ENCODE results near the gene METTL15. TPM values are rescaled to one million over a fixed set of nuclear protein-coding genes. Genes with fewer than 3 reads are reported as not detected.

Gene METTL15
- total and polyA plus RNA-seq, 2 of the 8 experiments (the other 6 are each of a cell fraction or from before 2014, with no cell fraction given), result 5.4 to 10.5 TPM

- Histone ChIP-seq H2BK15ac (ENCODE audit: low read length) (no peak overlapping the region), H3K27ac (ENCODE audit: low read depth, low read length) (no peak overlapping the region), H2BK12ac (ENCODE audit: low read depth, low read length) (no peak overlapping the region; the same call in 1 of the 2 replicates), H3K18ac (ENCODE audit: extremely low read depth, low read length) (no peak overlapping the region), H3K79me1 (ENCODE audit: low read depth, low read length) (no peaks in the 10 kb centered on the region; the same call in 1 of the 2 replicates), H2BK5ac (ENCODE audit: low read depth, low read length) (no peak overlapping the region), H2BK20ac (ENCODE audit: low read length) (no peak overlapping the region), H3K4ac (replicated peaks; ENCODE audit: insufficient read length, low read depth, low read length) (no peak overlapping the region), H4K5ac (ENCODE audit: insufficient read length, low read depth, low read length) (no peak overlapping the region), H3K9ac (replicated peaks in 1 of 4; ENCODE audit: extremely low read depth in 1 of 4, low read depth in 3 of 4, low read length in 3 of 4) (peak overlapping the region in 3 of 4 experiments; percentile 61 to 91 (median 77); a peak in 6 of 7 replicates), H3K4me2 (ENCODE audit: insufficient read depth in 1 of 2, low read depth in 2 of 2, low read length in 2 of 2) (peak overlapping the region; percentile 74 to 77), H4K20me1 (replicated peaks in 1 of 2; ENCODE audit: control insufficient read depth in 1 of 2, insufficient read depth in 2 of 2, low read length in 2 of 2) (no peaks in the 10 kb centered on the region), H2AFZ (ENCODE audit: low read length) (peak overlapping the region; percentile 72; the same call in 1 of the 2 replicates), H3K9me3 (ENCODE audit: insufficient read depth in 2 of 2, low read depth in 1 of 2, low read length in 1 of 2) (no peaks in the 10 kb centered on the region), H2AK5ac (ENCODE audit: low read depth, low read length) (no peak overlapping the region), H4K91ac (replicated peaks; ENCODE audit: insufficient read length, low read length) (no peak overlapping the region), H2BK120ac (replicated peaks; ENCODE audit: low read depth, low read length) (no peak overlapping the region), H3K4me3 (ENCODE audit: extremely low read depth in 1 of 4, insufficient read depth in 2 of 4, low read depth in 3 of 4, low read length in 4 of 4) (peak overlapping the region; percentile 80 to 96 (median 81)), H3K23me2 (ENCODE audit: low read depth, low read length) (0 out of 2 replicates have a peak, but pooled peaks cover 4% of the 10 kb centered on the region), H3K4me1 (replicated peaks in 1 of 4; ENCODE audit: control insufficient read depth in 3 of 4, insufficient read depth in 4 of 4, low read length in 3 of 4) (peaks cover 0 to 9% (median under 1%) of the 10 kb centered on the region in 4 experiments; a peak in 1 of 7 replicates), H3K36me3 (ENCODE audit: control insufficient read depth in 2 of 4, insufficient read depth in 4 of 4, low read length in 3 of 4) (no peaks in the 10 kb centered on the region; a peak in 1 of 8 replicates), H3K79me2 (ENCODE audit: control insufficient read depth in 1 of 2, insufficient read depth in 2 of 2, low read length in 2 of 2) (peaks cover 1 to 53% of the 10 kb centered on the region in 2 experiments; a peak in 3 of 4 replicates), H4K8ac (ENCODE audit: extremely low read depth, insufficient read depth, low read length) (no peak overlapping the region), H3K27me3 (replicated peaks in 1 of 4; ENCODE audit: control insufficient read depth in 3 of 4, extremely low read depth in 1 of 4, insufficient read depth in 3 of 4, low read length in 3 of 4) (no peaks in the 10 kb centered on the region), H3K23ac (ENCODE audit: insufficient read length) (no peak overlapping the region), H3K14ac (ENCODE audit: insufficient read length) (no peak overlapping the region), H3K56ac (replicated peaks; ENCODE audit: insufficient read length, low read depth, low read length) (no peak overlapping the region)
- CTCF ChIA-PET (ENCODE audit: partially characterized antibody), result no interaction called here
- POLR2A ChIA-PET (ENCODE audit: partially characterized antibody), result interaction anchor here (1.1 to 1.6 kb wide), 3 partner anchors 389 to 411 kb away, joined by 4 to 6 read pairs (median 6); no protein-coding TSS in a partner anchor
- no peak for TF ChIP-seq RXRA (IDR thresholded peaks at IDR 0.05; ENCODE audit: insufficient read depth, low read depth, low read length)
- no peak for TF ChIP-seq PHF8 (conservative IDR thresholded peaks at IDR 0.05; ENCODE audit: low read depth, low read length)
- 0 out of 2 replicates have a peak, but pooled peaks have one; percentile 53 for TF ChIP-seq YY1 (IDR thresholded peaks at IDR 0.05; ENCODE audit: low read depth, low read length)
- FAIRE-seq (no peak), DNase-seq (ENCODE audit: low read depth in 1 of 2, low spot score in 2 of 2) (no peak)
These were observed 2.6 kb downstream of the METTL15 start for GRCh38 chr11:28110821-28111200.
